ENCODE measurements around the gene UBN1.

DNA sequence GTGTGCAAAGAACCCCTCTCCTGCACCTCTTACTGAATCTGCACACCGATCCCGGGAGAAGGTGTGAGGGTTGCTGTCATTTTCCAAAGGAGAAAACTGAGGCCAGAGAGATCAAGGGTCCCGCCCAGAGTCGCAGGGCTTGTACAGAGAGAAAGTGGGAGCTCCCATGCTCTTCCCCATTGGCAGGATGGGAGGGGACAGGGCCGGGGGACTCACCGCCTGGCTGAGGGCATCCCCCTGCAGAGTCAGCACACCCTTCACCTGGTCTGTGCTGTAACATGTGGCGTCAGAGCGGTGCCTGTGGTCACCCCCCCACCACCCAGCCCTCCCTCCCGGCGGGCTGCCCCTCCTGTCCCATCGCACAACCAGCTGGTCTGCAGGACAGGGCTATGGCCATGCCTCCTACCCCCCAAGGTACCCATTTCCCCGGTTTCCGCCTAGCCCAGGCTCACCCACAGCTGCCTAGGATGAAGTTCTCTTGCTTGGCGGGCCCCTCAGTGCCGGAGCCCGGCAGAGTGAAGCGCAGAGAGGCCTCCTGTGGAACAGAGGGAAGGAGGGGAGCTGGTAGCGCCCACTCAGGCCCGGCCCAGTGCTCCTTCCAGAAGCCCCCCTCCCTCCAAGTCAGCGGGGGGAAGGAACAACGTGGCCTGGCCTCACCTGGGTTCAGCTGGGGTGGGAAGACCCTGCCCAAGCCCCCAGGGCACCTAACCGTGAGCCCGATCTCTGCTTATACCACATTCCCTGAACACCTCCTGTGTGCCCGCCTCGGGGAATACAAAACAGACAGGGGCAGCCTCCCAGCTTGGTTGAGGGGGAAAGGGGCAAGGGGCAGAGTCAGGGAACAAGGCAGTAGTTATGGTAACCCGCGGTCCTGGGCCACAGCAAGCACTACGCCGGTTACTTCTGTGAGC is 46.0 kb upstream of the UBN1 start:
- TF ChIP-seq CTCF (IDR thresholded peaks at IDR 0.05) (no peak), POLR2A (IDR thresholded peaks at IDR 0.05) (no peak)

Data from tibial nerve (tissue), 3 donors.